H1 (cell line): ENCODE results near the gene ZNF346. TPM values are rescaled to one million over a fixed set of nuclear protein-coding genes. Genes with fewer than 3 reads are reported as not detected.

Experiments used
- CTCF ChIA-PET: fragments of 300-600 bp; sonication (Branson Sonifier 250); formaldehyde crosslinking; loops from one replicate; lab custom pipeline; 2021; ENCODE audit not compliant: partially characterized antibody; lab: Charles Lee
- POLR2A ChIA-PET: fragments of 300-600 bp; sonication (Branson Sonifier 250); formaldehyde crosslinking; loops from one replicate; lab custom pipeline; 2021; ENCODE audit warnings: inconsistent platforms; ENCODE audit not compliant: partially characterized antibody; lab: Charles Lee
- DNase-seq, 2 experiments: peaks; one replicate each; pipeline versions ENCODE4 v3.0.0 to v3.0.0-alpha.2; 2010 to 2022; ENCODE audit warnings: low spot score in 2 of 2, low read depth in 1 of 2, mixed read lengths in 1 of 2
- FAIRE-seq: peaks from 2 replicates; lab custom pipeline; 2011; peaks lifted over from hg19 to GRCh38; lab: Jason Lieb, UNC
- H2AFZ ChIP-seq: 2 replicates; pipeline ENCODE4 v1.8.1; 2012; ENCODE audit warnings: low read length, inconsistent platforms
- H2AK5ac ChIP-seq: 2 replicates; pipeline ENCODE4 v1.6.1; 2013; ENCODE audit warnings: low read depth, low read length
- H2BK120ac ChIP-seq: replicated peaks from 2 replicates; pipeline ENCODE3; 2013; ENCODE audit warnings: low read depth, low read length, inconsistent platforms
- H2BK12ac ChIP-seq: 2 replicates; pipeline ENCODE4 v1.6.1; 2013; ENCODE audit warnings: low read depth, low read length
- H2BK15ac ChIP-seq: 2 replicates; pipeline ENCODE4 v1.6.1; 2013; ENCODE audit warnings: low read length
- H2BK20ac ChIP-seq: 2 replicates; pipeline ENCODE4 v1.6.1; 2013; ENCODE audit warnings: low read length
- H2BK5ac ChIP-seq: 2 replicates; pipeline ENCODE4 v1.6.1; 2013; ENCODE audit warnings: low read depth, low read length
- H3K14ac ChIP-seq: 2 replicates; pipeline ENCODE4 v1.6.1; 2013; ENCODE audit warnings: inconsistent platforms; ENCODE audit not compliant: insufficient read length
- H3K18ac ChIP-seq: 2 replicates; pipeline ENCODE4 v1.6.1; 2013; ENCODE audit warnings: low read length; ENCODE audit errors: extremely low read depth
- H3K23ac ChIP-seq: 2 replicates; pipeline ENCODE4 v1.6.1; 2013; ENCODE audit warnings: inconsistent platforms; ENCODE audit not compliant: insufficient read length
- H3K23me2 ChIP-seq: 2 replicates; pipeline ENCODE4 v1.6.1; 2013; ENCODE audit warnings: low read depth, low read length
- H3K27ac ChIP-seq: 2 replicates; pipeline ENCODE4 v1.6.1; 2011; ENCODE audit warnings: low read depth, low read length, inconsistent platforms
- H3K27me3 ChIP-seq, 4 experiments: replicated peaks in 1 of 4; 1 replicate in 1 of 4; 2 replicates in 3 of 4; pipeline versions ENCODE4 v1.6.1 to v1.8.1; 2011 to 2013; ENCODE audit warnings: low read length in 3 of 4, mild to moderate bottlenecking in 3 of 4, inconsistent platforms in 2 of 4, mixed read lengths in 2 of 4, moderate library complexity in 1 of 4; ENCODE audit not compliant: control insufficient read depth in 3 of 4, insufficient read depth in 3 of 4; ENCODE audit errors: extremely low read depth in 1 of 4
- H3K36me3 ChIP-seq, 4 experiments: 2 replicates each; pipeline versions ENCODE4 v1.6.1 to v1.8.1; 2011 to 2013; ENCODE audit warnings: mild to moderate bottlenecking in 4 of 4, low read length in 3 of 4, moderate library complexity in 2 of 4, control low read depth in 1 of 4, inconsistent platforms in 1 of 4; ENCODE audit not compliant: insufficient read depth in 4 of 4, control insufficient read depth in 2 of 4
- H3K4ac ChIP-seq: replicated peaks from 2 replicates; pipeline ENCODE3; 2013; ENCODE audit warnings: low read length, low read depth, mixed read lengths, inconsistent platforms; ENCODE audit not compliant: insufficient read length
- H3K4me1 ChIP-seq, 4 experiments: replicated peaks in 1 of 4; 1 replicate in 1 of 4; 2 replicates in 3 of 4; pipeline versions ENCODE4 v1.6.1 to v1.8.1; 2011 to 2013; ENCODE audit warnings: low read length in 3 of 4, inconsistent platforms in 2 of 4, mixed read lengths in 1 of 4; ENCODE audit not compliant: insufficient read depth in 4 of 4, control insufficient read depth in 3 of 4
- H3K4me2 ChIP-seq, 2 experiments: 2 replicates each; pipeline versions ENCODE4 v1.6.1 to v1.8.1; 2011 to 2013; ENCODE audit warnings: low read depth in 2 of 2, low read length in 2 of 2, control low read depth in 1 of 2, inconsistent platforms in 1 of 2, mild to moderate bottlenecking in 1 of 2; ENCODE audit not compliant: insufficient read depth in 1 of 2
- H3K4me3 ChIP-seq, 4 experiments: fragments of 200-600, 300-600 bp in 1 of 4; sonication (generic), shearing (Covaris generic), sonication (Bioruptor Twin) in 1 of 4; 2 replicates each; pipeline versions ENCODE4 v1.5.1 to v1.8.1; 2011 to 2016; ENCODE audit warnings: low read length in 4 of 4, low read depth in 3 of 4, control low read depth in 2 of 4, inconsistent platforms in 2 of 4, mild to moderate bottlenecking in 2 of 4, mixed read lengths in 1 of 4, moderate library complexity in 1 of 4; ENCODE audit not compliant: insufficient read depth in 2 of 4; ENCODE audit errors: extremely low read depth in 1 of 4
- H3K56ac ChIP-seq: replicated peaks from 2 replicates; pipeline ENCODE3; 2013; ENCODE audit warnings: low read depth, mild to moderate bottlenecking, mixed read lengths, low read length, inconsistent platforms; ENCODE audit not compliant: insufficient read length
- H3K79me1 ChIP-seq: 2 replicates; pipeline ENCODE4 v1.6.1; 2013; ENCODE audit warnings: low read depth, low read length, control low read depth
- H3K79me2 ChIP-seq, 2 experiments: 2 replicates each; pipeline versions ENCODE4 v1.6.1 to v1.8.1; 2012 to 2013; ENCODE audit warnings: low read length in 2 of 2, mild to moderate bottlenecking in 2 of 2, inconsistent platforms in 1 of 2; ENCODE audit not compliant: insufficient read depth in 2 of 2, control insufficient read depth in 1 of 2
- H3K9ac ChIP-seq, 4 experiments: replicated peaks in 1 of 4; 1 replicate in 1 of 4; 2 replicates in 3 of 4; pipeline versions ENCODE4 v1.6.1 to v1.8.1; 2011 to 2013; ENCODE audit warnings: low read depth in 3 of 4, low read length in 3 of 4, control low read depth in 2 of 4, mild to moderate bottlenecking in 2 of 4, moderate library complexity in 2 of 4, inconsistent platforms in 1 of 4; ENCODE audit errors: extremely low read depth in 1 of 4
- H3K9me3 ChIP-seq, 2 experiments: 2 replicates each; pipeline versions ENCODE4 v1.6.1 to v1.8.1; 2012 to 2013; ENCODE audit warnings: mild to moderate bottlenecking in 2 of 2, moderate library complexity in 2 of 2, control low read depth in 1 of 2, inconsistent platforms in 1 of 2, low read depth in 1 of 2, low read length in 1 of 2, mixed read lengths in 1 of 2; ENCODE audit not compliant: insufficient read depth in 2 of 2
- H4K20me1 ChIP-seq, 2 experiments: replicated peaks in 1 of 2; 2 replicates each; pipeline versions ENCODE3 to v1.8.1; 2011 to 2013; ENCODE audit warnings: inconsistent platforms in 2 of 2, low read length in 2 of 2, mild to moderate bottlenecking in 1 of 2; ENCODE audit not compliant: insufficient read depth in 2 of 2, control insufficient read depth in 1 of 2
- H4K5ac ChIP-seq: 2 replicates; pipeline ENCODE4 v1.6.1; 2013; ENCODE audit warnings: low read length, low read depth, mixed read lengths, inconsistent platforms; ENCODE audit not compliant: insufficient read length
- H4K8ac ChIP-seq: 2 replicates; pipeline ENCODE4 v1.8.0; 2013; ENCODE audit warnings: mild to moderate bottlenecking, moderate library complexity, low read length, inconsistent platforms; ENCODE audit not compliant: insufficient read depth; ENCODE audit errors: extremely low read depth
- H4K91ac ChIP-seq: replicated peaks from 2 replicates; pipeline ENCODE3; 2013; ENCODE audit warnings: low read length, mixed read lengths, inconsistent platforms; ENCODE audit not compliant: insufficient read length
- ASH2L ChIP-seq: fragments of 200-600, 300-600 bp; sonication (generic); IDR thresholded peaks from one replicate; pipeline ENCODE4 v1.7.1; 2017; ENCODE audit warnings: low read length
- CHD1 ChIP-seq: IDR thresholded peaks from 2 replicates; pipeline ENCODE4 v1.6.1; 2012; ENCODE audit warnings: low read depth, low read length, improper control_type of control experiment
- FOSL1 ChIP-seq: IDR thresholded peaks from 2 replicates; pipeline ENCODE4 v1.6.1; 2011; ENCODE audit warnings: mild to moderate bottlenecking, low read depth, low read length, moderate library complexity; ENCODE audit not compliant: insufficient read depth
- JUN ChIP-seq: IDR thresholded peaks from 2 replicates; pipeline ENCODE4 v1.6.1; 2011; ENCODE audit warnings: low read depth, mild to moderate bottlenecking, improper control_type of control experiment, low read length
- JUND ChIP-seq: IDR thresholded peaks from 2 replicates; pipeline ENCODE4 v1.6.1; 2011; ENCODE audit warnings: mild to moderate bottlenecking, improper control_type of control experiment, low read length
- SP1 ChIP-seq: IDR thresholded peaks from 2 replicates; pipeline ENCODE4 v1.6.1; 2011; ENCODE audit warnings: low read depth, low read length
- TBP ChIP-seq: IDR thresholded peaks from 2 replicates; pipeline ENCODE4 v1.6.1; 2011; ENCODE audit warnings: low read depth, low read length, improper control_type of control experiment
- YY1 ChIP-seq: IDR thresholded peaks from 2 replicates; pipeline ENCODE4 v1.6.1; 2011; ENCODE audit warnings: low read depth, mild to moderate bottlenecking, low read length
- WGBS, 2 experiments: shearing (Covaris generic) in 1 of 2; methylation state at CpG; one replicate each; pipeline versions ENCODE4 v1.1.6 to v1.1.7; 2013 to 2015; ENCODE audit warnings: low lambda C conversion rate in 2 of 2, mixed read lengths in 2 of 2, inconsistent platforms in 1 of 2, low coverage in 1 of 2, missing lambda C conversion rate in 1 of 2; ENCODE audit not compliant: insufficient replicate concordance in 2 of 2, insufficient coverage in 1 of 2, insufficient read length in 1 of 2; ENCODE audit errors: extremely low coverage in 1 of 2, missing lambda C conversion rate in 1 of 2; 5-methylcytosine and 5-hydroxymethylcytosine counted together
- polyA plus RNA-seq, 7 experiments: library from polyadenylated mRNA; depleted of rRNA in 3 of 7; stranded (reverse) in 5 of 7; unstranded in 2 of 7; fragments of >200 nt in 5 of 7; fragments of 200-250 nt in 2 of 7; gene quantifications; 1 replicate in 5 of 7; 2 replicates in 1 of 7; 4 replicates in 1 of 7; pipeline versions ENCODE4 v1.2.1 to v1.2.3, GENCODE V29; 2011 to 2013; ENCODE audit warnings: missing spikeins in 2 of 7, mixed read lengths in 2 of 7
- total RNA-seq: library from RNA; stranded (reverse); fragmentation: NEBNext Ultra II Directional; extraction: Animal tissue kit (Norgen Biotek cat#: 25700); gene quantifications from 2 replicates; pipeline ENCODE4 v1.2.1, GENCODE V29; 2021

ZNF346 gene
- total and polyA plus RNA-seq, 2 of the 8 experiments (the other 6 are each of a cell fraction or from before 2014, with no cell fraction given) = 19.9 to 20.8 TPM

DNA sequence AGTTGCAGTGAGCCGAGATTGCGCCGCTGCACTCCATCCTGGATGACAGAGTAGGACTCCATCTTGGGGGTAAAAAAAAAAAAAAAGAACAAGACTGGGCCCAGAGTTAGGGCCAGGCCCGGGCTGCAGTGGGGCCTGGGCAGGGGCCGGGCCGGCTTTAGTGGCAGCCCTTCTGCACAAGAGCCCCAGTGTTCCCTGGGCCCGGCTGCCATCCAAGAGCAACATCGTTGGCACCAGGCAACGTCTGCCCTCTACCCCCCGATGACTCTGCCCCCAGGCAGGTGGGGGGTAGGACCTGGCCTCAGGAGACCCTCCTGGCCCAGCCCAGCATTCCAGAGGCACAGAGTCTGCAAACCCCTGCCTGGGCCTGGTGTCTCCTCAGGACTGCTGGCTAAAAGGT is 59.4 kb downstream of the ZNF346 start:
- WGBS, 2 experiments = 97% methylated on average over 10 of the region's 10 CpGs; no CpG with 5 or more reads in 1 of the 2 experiments
- H4K5ac ChIP-seq = no peak overlapping the region

More for the DNA sequence above, 59.4 kb downstream of the ZNF346 start:
- H2BK5ac ChIP-seq = no peak overlapping the region
- no peak overlapping the region for H3K4ac ChIP-seq
- ChIA-PET CTCF (interaction anchor here (1.0 to 11.9 kb wide), 3 partner anchors 11 to 309 kb away, joined by 3 to 164 read pairs (median 161); no protein-coding TSS in a partner anchor), POLR2A (interaction anchor here (1.2 kb wide), 1 partner anchor 52 kb away, joined by 3 read pairs; the partner anchor contains the start of gene NSD1)
- FAIRE-seq = no peak
- no peak overlapping the region for H2BK120ac ChIP-seq
- no peak overlapping the region for H3K14ac ChIP-seq
- no peak overlapping the region for H3K23ac ChIP-seq
- H2AK5ac ChIP-seq = no peak overlapping the region
- H3K27me3 ChIP-seq = no peaks in the 10 kb centered on the region
- no peaks in the 10 kb centered on the region for H3K36me3 ChIP-seq
- H2AFZ ChIP-seq = no peak overlapping the region
- H3K18ac ChIP-seq = no peak overlapping the region
- no peak overlapping the region for H2BK15ac ChIP-seq
- H3K9ac ChIP-seq = no peak overlapping the region; a peak in 1 of 7 replicates
- peaks cover 2% of the 10 kb centered on the region; the same call in 1 of the 2 replicates for H3K23me2 ChIP-seq
- TF ChIP-seq CHD1 (no peak), SP1 (no peak), JUN (no peak), TBP (no peak), JUND (no peak), FOSL1 (no peak), YY1 (no peak), ASH2L (no peak)
- no peak overlapping the region for H4K91ac ChIP-seq
- H3K4me3 ChIP-seq = no peak overlapping the region
- DNase-seq = no peak
- H3K27ac ChIP-seq = no peak overlapping the region
- H2BK12ac ChIP-seq = no peak overlapping the region; the same call in 1 of the 2 replicates
- H3K79me2 ChIP-seq = no peaks in the 10 kb centered on the region
- no peaks in the 10 kb centered on the region for H3K79me1 ChIP-seq
- H2BK20ac ChIP-seq = no peak overlapping the region
- H3K4me2 ChIP-seq = no peak overlapping the region
- no peaks in the 10 kb centered on the region for H4K20me1 ChIP-seq
- no peak overlapping the region for H4K8ac ChIP-seq
- peaks cover 0 to 13% (median 7%) of the 10 kb centered on the region in 4 experiments; a peak in 5 of 7 replicates for H3K4me1 ChIP-seq
- H3K9me3 ChIP-seq = no peaks in the 10 kb centered on the region
- no peak overlapping the region for H3K56ac ChIP-seq
